ENCODE data around the gene MARCHF10.

Gene MARCHF10

DNA sequence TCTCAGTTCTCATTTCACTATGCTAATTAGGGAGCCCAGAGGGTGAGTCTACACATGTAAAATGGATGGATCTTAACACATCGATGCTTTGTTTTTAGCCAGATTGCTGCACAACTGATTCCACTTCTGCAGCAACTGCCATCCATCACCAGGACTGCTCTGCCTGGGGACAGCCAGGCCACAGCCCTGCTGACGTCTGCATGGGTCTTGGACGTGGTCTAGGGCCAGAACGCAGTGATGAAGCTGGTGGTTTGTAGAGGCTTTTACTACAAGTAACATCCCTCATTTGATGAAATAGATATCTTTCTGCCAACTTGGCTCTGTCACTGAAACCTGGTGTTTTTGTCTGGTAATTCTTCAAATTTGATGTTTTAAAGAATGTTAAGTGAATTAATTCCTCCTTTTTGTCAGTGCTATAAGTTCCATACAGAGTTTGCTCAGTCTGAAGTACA, 50.6 kb downstream of the MARCHF10 start:
- H3K4me2 ChIP-seq (ENCODE audit: low read length) = no peak overlapping the region
- H3K79me2 ChIP-seq = no peaks in the 10 kb centered on the region
- H3K4me3 ChIP-seq (ENCODE audit: low read depth, low read length) = no peak overlapping the region
- H3K36me3 ChIP-seq (ENCODE audit: control insufficient read depth, insufficient read depth, low read length) = no peaks in the 10 kb centered on the region
- no peaks in the 10 kb centered on the region for H3K9me3 ChIP-seq (ENCODE audit: control insufficient read depth, low read length)
- no peaks in the 10 kb centered on the region for H3K27me3 ChIP-seq (ENCODE audit: control insufficient read depth, insufficient read depth, low read length)
- TF ChIP-seq CTCF (IDR thresholded peaks at IDR 0.05) = no peak
- H3K27ac ChIP-seq = no peak overlapping the region
- peak overlapping the region; percentile 6 for H2AFZ ChIP-seq
- H3K9ac ChIP-seq = no peak overlapping the region
- no peaks in the 10 kb centered on the region for H3K4me1 ChIP-seq

DNA sequence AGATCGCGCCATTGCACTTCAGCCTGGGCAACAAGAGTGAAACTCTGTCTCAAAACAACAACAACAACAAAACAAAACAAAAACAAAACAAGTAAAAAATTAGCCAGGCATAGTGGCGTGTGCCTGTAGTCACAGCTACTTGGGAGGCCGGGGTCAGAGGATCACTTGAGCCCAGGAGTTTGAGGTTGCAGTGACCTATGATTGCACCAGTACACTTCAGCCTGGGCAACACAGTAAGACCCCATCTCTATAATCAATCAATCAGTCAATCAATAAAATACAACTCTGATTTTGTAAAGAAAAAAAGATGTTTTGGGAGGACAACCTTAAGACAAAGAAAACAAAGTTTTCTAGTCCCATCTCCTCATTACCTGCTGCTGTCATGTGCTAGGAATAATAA, 51.9 kb downstream of the MARCHF10 start:
- no peak overlapping the region for H3K9ac ChIP-seq
- H3K79me2 ChIP-seq = no peaks in the 10 kb centered on the region
- no peak overlapping the region for H2AFZ ChIP-seq
- TF ChIP-seq CTCF (IDR thresholded peaks at IDR 0.05) = no peak
- H3K4me3 ChIP-seq (ENCODE audit: low read depth, low read length) = no peak overlapping the region
- H3K27ac ChIP-seq = no peak overlapping the region
- H3K27me3 ChIP-seq (ENCODE audit: control insufficient read depth, insufficient read depth, low read length) = no peaks in the 10 kb centered on the region
- H3K36me3 ChIP-seq (ENCODE audit: control insufficient read depth, insufficient read depth, low read length) = no peaks in the 10 kb centered on the region
- H3K9me3 ChIP-seq (ENCODE audit: control insufficient read depth, low read length) = no peaks in the 10 kb centered on the region
- H3K4me1 ChIP-seq = no peaks in the 10 kb centered on the region
- no peak overlapping the region for H3K4me2 ChIP-seq (ENCODE audit: low read length)

DNA sequence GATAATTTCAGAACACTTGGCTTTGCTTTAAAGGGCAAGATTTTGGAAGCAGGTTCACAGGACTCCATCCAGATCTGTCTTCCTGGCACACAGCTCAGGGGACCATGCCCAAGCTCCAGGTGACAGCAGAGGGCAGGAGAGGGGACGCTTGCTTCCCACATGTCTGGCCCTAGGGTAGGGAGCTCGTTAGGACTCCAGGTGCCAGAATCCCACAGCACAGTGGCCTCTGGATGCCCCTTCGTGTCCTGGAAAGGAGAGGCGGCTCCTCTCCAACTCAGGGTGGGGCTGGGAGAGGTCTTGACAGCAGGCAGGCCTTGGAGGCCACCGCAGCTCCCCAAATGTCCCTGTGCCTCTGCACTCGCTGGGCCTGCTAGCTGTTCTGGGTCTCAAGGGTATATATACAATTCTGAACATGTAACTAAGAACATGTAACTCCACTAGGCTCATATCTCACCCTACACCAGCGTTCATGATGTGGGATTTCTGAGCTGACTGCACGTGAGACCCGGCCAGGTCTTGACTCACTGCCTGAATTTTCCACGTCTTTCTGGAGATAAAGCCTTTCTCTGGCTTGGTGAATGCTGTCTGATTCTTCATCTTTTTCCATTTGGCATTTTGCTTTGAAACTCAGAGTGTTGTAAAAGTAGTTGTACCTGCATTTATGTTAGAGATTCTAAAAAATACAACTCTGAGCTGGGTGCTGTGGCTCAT, 52.8 kb downstream of the MARCHF10 start:
- no peak overlapping the region for H3K9ac ChIP-seq
- H3K4me3 ChIP-seq (ENCODE audit: low read depth, low read length) = no peak overlapping the region
- H2AFZ ChIP-seq = no peak overlapping the region
- H3K36me3 ChIP-seq (ENCODE audit: control insufficient read depth, insufficient read depth, low read length) = no peaks in the 10 kb centered on the region
- H3K4me1 ChIP-seq = no peaks in the 10 kb centered on the region
- H3K27ac ChIP-seq = no peak overlapping the region
- TF ChIP-seq CTCF (IDR thresholded peaks at IDR 0.05) = no peak
- no peaks in the 10 kb centered on the region for H3K9me3 ChIP-seq (ENCODE audit: control insufficient read depth, low read length)
- H3K4me2 ChIP-seq (ENCODE audit: low read length) = no peak overlapping the region
- no peaks in the 10 kb centered on the region for H3K27me3 ChIP-seq (ENCODE audit: control insufficient read depth, insufficient read depth, low read length)
- H3K79me2 ChIP-seq = no peaks in the 10 kb centered on the region

- Histone ChIP-seq H3K27ac (no peak overlapping the region), H3K9ac (no peak overlapping the region), H3K4me2 (ENCODE audit: low read length) (no peak overlapping the region), H3K27me3 (ENCODE audit: control insufficient read depth, insufficient read depth, low read length) (no peaks in the 10 kb centered on the region), H2AFZ (no peak overlapping the region), H3K4me3 (ENCODE audit: low read depth, low read length) (no peak overlapping the region), H3K9me3 (ENCODE audit: control insufficient read depth, low read length) (no peaks in the 10 kb centered on the region), H3K79me2 (no peaks in the 10 kb centered on the region), H3K36me3 (ENCODE audit: control insufficient read depth, insufficient read depth, low read length) (no peaks in the 10 kb centered on the region), H3K4me1 (no peaks in the 10 kb centered on the region)
- TF ChIP-seq CTCF (IDR thresholded peaks at IDR 0.05) = no peak
These were observed 53.5 kb downstream of the MARCHF10 start for GRCh38 chr17:62754631-62755030.

GRCh38 chr17:62753562-62753961, 54.6 kb downstream of the MARCHF10 start:
- no peak overlapping the region for H3K4me2 ChIP-seq (ENCODE audit: low read length)
- no peak for TF ChIP-seq CTCF (IDR thresholded peaks at IDR 0.05)
- H3K27me3 ChIP-seq (ENCODE audit: control insufficient read depth, insufficient read depth, low read length) = no peaks in the 10 kb centered on the region
- no peak overlapping the region for H2AFZ ChIP-seq
- no peaks in the 10 kb centered on the region for H3K4me1 ChIP-seq
- H3K4me3 ChIP-seq (ENCODE audit: low read depth, low read length) = no peak overlapping the region
- H3K36me3 ChIP-seq (ENCODE audit: control insufficient read depth, insufficient read depth, low read length) = no peaks in the 10 kb centered on the region
- H3K9ac ChIP-seq = no peak overlapping the region
- H3K79me2 ChIP-seq = no peaks in the 10 kb centered on the region
- no peak overlapping the region for H3K27ac ChIP-seq
- H3K9me3 ChIP-seq (ENCODE audit: control insufficient read depth, low read length) = no peaks in the 10 kb centered on the region
